BE2C (cell line): ENCODE results near the gene TNFRSF1A.

Experiments
- DNase-seq: peaks from one replicate; pipeline ENCODE4 v3.0.0-alpha.2; 2020
- H3K27me3 ChIP-seq: fragments of 250-450 bp; sonication (Bioruptor Pico); 2 replicates; pipeline ENCODE4 v1.5.1; 2020; ENCODE audit warnings: mild to moderate bottlenecking
- H3K36me3 ChIP-seq: fragments of 250-450 bp; sonication (Bioruptor Pico); 2 replicates; pipeline ENCODE4 v1.5.1; 2020; ENCODE audit warnings: mild to moderate bottlenecking
- H3K4me1 ChIP-seq: fragments of 250-450 bp; sonication (Bioruptor Pico); 2 replicates; pipeline ENCODE4 v1.5.1; 2020
- H3K4me3 ChIP-seq: 2 replicates; pipeline ENCODE4 v1.5.1; 2011; ENCODE audit warnings: low read depth, low read length
- H3K9me3 ChIP-seq: fragments of 250-450 bp; sonication (Bioruptor Pico); 2 replicates; pipeline ENCODE4 v1.5.1; 2020
- TF ChIP-seq, protein P1 (sequence below): IDR thresholded peaks from 2 replicates; pipeline ENCODE4 v1.5.1; 2012; ENCODE audit warnings: mild to moderate bottlenecking, low read depth, low read length

TNFRSF1A gene

DNA sequence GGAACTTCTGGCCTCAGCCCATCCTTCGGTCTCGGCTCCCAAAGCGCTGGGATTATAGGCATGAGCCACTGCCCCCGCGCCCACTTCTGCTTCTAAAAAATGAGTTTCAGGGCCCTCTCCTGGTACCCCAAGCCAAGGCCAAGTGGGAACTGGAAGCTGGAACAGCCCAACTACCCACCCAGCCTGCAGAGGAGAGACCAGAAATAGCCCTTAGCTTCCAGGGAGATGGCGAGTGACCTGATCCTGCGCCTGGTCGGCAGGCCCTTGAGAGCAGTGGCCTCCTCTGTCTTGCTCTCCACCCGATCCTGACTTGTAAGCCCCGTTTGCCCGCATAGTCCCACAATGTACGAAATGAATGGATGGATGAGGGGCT lies 62.6 kb downstream of the TNFRSF1A start:
- TF ChIP-seq, protein P1, sequence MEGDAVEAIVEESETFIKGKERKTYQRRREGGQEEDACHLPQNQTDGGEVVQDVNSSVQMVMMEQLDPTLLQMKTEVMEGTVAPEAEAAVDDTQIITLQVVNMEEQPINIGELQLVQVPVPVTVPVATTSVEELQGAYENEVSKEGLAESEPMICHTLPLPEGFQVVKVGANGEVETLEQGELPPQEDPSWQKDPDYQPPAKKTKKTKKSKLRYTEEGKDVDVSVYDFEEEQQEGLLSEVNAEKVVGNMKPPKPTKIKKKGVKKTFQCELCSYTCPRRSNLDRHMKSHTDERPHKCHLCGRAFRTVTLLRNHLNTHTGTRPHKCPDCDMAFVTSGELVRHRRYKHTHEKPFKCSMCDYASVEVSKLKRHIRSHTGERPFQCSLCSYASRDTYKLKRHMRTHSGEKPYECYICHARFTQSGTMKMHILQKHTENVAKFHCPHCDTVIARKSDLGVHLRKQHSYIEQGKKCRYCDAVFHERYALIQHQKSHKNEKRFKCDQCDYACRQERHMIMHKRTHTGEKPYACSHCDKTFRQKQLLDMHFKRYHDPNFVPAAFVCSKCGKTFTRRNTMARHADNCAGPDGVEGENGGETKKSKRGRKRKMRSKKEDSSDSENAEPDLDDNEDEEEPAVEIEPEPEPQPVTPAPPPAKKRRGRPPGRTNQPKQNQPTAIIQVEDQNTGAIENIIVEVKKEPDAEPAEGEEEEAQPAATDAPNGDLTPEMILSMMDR, result no peak
- no peak for DNase-seq
- H3K9me3 ChIP-seq, result no peaks in the 10 kb centered on the region
- no peaks in the 10 kb centered on the region for H3K27me3 ChIP-seq
- H3K36me3 ChIP-seq, result no peaks in the 10 kb centered on the region
- no peak overlapping the region for H3K4me3 ChIP-seq
- H3K4me1 ChIP-seq, result peaks cover 13% of the 10 kb centered on the region
